ENCODE results near the gene ADGRE1.

Gene ADGRE1

GRCh38 chr19:6958791-6959190, 71.4 kb downstream of the ADGRE1 start:
- DNase-seq: no peak

- no peak for DNase-seq
These were observed 76.0 kb downstream of the ADGRE1 start for GRCh38 chr19:6963244-6963852.

- no peak for DNase-seq
These were observed 76.6 kb downstream of the ADGRE1 start for GRCh38 chr19:6963937-6964336.

GRCh38 chr19:6967967-6968366, 80.6 kb downstream of the ADGRE1 start:
- DNase-seq: no peak

DNA sequence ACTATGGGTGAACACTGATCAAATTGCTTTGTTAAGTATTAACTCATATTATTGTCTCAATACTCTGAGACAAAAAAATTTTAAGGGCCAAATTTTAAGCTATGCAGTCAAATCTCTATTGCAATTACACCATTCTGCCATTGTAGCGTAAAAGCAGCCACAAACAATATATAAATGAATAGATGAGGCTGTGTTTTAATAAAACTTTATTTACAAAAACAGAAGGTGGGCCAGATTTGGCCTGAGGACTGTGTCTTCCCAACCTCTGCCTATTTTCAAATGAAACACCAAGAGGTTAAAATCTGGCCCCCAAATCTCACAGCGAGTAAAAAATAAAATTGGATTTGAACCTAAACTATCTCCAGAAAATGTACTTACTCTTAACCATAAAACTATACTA, 82.1 kb downstream of the ADGRE1 start:
- DNase-seq: no peak

DNA sequence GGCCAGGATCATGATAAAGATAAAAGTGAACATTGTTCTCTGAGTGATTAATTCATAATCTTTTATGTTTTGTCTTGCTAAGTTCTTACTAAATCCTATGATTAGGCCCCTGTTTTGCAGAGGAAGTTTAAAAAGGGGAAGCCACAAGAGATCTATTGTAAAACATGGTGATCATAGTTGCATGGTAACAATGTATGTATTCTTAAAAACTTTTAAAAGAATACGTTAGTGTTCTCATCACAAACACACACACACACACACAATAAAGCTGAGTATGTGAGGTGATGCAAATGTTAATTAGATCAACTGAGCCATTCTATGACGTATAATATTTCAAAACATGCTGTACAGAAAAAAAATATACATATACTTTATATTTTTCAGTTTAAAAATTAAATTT, 82.6 kb downstream of the ADGRE1 start:
- no peak for DNase-seq

- DNase-seq: no peak
These were observed 83.1 kb downstream of the ADGRE1 start for GRCh38 chr19:6970443-6970842.

DNA sequence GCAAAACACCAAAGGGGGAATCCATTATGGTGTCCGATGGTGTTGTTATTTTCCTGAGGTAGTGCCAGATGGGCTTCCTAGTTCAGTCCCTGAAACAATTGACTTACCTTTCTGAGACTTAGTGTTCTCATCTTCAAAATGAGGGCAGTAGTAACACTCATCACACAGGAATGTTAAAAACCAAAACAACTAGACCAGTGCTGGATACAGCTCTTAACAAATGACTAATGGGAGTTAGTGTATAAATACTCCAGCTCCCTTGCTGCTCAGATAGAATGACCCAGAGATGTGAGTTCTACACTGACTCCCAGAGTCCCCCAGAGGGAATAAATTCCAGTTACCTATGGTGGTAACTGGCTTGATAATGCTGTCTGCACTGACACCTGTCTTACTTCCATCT, 84.0 kb downstream of the ADGRE1 start:
- no peak for DNase-seq

GRCh38 chr19:6976197-6976596, 88.8 kb downstream of the ADGRE1 start:
- DNase-seq: no peak

- no peak for DNase-seq
These were observed 92.0 kb downstream of the ADGRE1 start for GRCh38 chr19:6979399-6979798.

GRCh38 chr19:6983448-6983847, 96.1 kb downstream of the ADGRE1 start:
- no peak for DNase-seq

- no peak for DNase-seq
These were observed 100.5 kb downstream of the ADGRE1 start for GRCh38 chr19:6987850-6988249.

DNA sequence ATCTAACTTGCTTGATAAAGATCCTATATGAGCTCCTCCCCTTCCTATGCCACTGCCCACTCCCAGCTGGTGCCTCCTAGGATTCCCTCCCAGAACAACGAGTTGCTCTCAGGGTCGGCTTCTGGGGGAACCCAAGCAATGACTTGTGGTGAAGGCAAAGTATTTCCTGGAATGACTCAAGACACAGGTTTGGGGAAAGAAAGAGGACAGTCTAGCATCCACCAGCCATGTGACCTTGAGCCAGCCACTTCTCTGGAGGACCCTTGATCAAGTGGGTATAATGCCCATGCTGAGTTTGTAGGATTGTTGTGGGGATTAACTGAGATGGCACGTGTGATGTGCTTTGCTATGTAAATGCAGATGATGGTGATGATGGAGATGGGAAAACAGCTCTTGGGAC, 100.9 kb downstream of the ADGRE1 start:
- DNase-seq: no peak

Measured in right hindlimb (tissue), 1 donor.